ENCODE data around the gene MZF1.

The MZF1 gene

DNA sequence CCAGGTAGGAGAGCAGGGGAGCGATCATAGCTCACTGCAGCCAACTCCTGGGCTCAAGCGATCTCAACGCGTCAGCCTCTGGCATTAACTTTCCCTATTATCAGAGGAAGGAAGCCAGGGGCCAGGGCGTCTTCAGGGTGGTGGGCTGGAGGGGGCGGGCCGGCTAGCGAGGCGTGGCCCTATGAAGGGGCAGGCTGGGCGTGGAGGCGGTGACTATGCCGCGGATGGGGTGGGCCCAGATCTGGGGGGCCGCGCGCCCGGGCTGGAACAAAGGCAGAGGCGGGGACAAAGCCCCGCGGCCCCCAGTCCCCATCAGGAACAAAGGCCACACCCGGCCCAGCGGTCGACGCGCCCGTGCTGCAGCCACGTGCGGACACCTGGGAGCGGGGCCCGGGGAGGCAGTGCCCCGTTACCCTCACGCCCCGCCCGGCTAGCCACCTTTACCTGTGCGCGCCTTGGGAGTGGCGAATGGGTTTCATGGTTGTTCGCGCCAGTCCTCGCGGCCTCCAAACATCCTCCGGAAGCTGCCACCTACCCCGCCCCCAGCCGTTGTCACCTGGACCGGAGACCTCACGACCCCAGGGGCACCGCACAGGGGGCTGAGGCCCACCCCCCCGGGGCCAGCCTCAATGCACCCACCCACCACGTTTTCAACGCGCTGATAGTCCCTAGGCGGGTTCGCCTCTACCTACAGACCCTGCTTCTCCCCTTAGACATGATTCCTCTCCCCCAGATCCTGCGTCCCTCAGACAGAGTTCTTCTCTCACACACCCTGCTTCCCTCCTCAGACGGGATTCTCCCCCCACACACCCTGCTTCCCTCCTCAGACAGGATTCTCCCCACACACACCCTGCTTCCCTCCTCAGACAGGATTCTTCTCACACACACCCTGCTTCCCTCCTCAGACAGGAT lies 34.6 kb downstream of the MZF1 start:
- DNase-seq: no peak

DNA sequence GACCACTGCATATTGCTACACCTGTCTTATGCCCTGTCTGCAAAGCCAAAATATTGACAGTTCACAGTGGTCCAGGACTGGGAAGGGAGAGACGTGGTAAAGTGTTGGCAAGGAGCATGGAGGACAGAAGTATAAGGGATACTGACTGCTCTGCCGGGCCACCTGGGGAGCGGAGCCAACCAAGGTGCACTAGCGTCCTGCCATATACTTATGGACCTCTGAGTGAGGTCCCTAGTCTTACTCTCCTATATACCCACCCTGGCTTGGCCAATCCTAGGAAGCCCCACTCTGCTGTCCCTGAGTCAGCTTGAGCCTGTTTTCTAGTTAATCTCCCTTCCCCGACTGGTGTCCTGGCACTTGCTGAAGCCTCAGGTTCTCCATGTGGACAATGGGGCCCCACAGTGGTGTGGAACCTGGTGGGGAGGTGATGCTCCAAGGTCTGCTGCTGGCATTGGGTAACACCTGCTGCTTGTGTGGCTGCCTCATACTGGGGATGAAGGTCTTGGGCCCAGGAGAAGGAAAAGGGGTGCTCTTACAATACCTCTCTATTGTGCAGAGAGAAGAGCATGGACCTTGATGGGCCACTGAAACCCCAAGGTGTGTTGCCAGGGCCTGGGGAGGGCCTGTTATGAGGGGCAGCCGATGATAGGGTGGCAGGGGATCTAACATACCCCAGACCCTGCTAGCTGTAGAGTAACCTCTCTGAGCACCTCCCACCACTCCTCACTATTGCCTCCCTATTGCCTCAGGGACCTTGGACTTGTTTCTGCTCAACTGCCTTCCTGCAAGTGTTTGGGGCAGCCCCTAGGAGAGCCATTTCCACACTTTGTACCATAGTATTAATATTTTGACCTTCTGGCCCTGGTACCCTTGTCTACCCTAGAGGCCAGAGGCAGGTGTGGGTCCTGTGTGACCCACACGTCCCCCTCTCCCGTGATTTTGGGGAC lies 36.0 kb downstream of the MZF1 start:
- DNase-seq: no peak

DNA sequence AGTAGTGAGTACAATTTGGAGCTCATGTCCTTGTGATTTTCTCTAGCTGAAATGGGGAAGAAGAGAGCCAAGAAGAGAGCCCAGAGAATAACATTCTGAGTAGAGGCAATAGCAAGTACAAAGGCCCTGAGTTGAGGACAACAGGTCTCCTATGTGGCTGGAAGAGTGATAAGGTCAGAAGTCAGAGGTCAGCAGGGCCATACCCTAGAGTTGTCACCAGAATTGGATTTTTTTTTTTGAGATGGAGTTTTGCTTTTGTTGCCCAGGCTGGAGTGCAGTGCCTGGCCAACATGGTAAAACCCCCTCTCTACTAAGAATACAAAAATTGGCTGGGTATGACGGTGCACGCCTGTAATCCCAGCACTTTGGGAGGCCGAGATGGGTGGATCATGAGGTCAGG lies 37.3 kb downstream of the MZF1 start:
- DNase-seq: no peak

DNA sequence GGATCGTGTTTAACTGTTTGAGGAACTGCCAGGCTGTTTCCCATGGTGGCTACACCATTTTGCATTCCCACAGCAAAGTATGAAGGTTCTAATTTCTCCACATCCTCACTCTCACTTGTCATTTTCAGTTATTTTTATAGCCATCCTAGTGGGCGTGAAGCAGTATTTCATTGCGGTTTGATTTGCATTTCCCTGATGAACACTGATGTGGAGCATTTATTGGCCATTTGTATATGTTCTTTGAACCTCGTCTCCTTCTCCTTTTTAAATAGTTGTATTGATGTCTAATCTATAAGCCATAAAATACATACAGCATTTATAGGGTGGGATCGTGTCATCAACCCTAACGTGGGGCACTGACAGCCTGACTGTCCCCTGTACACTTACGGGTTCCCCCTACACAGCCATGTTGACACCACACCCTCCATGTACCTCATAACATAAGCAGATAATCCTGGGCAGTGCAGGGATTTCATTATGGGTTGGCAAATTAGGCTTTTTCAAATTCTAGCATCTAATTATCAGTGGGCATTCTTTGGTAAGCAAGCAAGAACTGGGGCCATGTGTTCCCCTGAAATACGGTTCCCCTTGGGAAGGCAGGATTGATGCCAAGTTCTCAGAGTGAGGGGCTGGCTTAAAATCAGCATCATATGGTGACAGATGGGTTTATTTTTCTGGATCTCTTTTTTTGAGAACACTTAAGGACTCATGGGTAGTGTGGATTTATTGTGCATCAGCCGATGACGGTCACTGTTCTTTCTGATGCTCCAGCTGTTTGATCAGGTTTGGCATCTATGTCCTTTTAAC lies 41.9 kb downstream of the MZF1 start:
- DNase-seq: no peak

DNA sequence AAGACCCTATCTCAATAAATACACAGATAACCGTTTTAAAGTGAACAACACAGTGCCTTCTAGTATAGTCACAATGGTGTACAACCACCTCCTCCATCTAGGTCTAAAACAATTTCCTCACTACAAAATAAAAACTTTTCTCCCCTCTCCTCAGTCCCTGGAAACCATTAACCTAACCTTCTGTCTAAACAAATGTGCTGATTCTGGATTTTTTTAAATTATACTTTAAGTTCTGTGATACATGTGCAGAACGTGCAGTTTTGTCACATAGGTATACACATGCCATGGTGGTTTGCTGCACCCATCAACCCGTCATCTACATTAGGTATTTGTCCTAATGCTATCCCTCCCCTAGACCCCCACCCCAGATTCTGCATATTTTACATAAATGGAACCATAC lies 43.7 kb downstream of the MZF1 start:
- DNase-seq: no peak

DNA sequence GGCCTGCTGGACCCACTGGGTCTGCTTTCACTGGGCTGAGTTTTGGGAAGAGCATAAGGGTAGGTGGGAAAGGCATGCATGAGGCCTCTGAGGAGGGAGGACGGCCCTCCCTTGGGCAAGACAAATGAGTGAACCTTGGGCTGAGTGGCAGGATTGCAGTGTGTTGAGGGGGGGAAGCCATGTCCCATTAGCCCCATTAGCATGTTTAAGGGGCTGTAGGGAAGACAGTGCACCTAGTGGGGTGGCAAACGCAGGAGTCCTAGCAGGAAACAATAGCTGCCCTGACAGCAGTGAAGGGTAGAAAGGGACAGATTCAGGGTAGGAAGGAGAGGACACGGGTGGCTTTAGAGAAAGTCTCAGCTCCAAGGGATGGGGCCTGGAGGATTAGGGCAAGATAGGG lies 50.4 kb downstream of the MZF1 start:
- no peak for DNase-seq

DNA sequence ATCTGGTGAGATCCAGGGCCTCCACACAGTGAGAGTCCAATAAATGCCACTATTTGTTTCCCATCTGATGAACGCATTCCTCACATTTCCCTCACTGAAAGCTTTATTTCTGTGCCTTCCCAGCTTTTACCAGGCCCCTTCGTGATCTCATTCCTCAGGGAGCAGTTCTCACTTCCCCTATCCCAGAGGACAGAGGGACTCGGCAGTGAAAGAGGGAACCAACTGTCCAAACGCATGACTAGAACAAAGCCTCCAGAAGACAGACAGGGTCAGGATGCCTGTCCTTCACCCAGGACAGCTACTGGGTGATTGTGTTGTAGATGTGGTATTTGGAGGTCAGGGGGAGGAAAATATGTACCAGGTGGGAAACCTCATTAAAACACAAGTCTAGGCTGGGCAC lies 51.5 kb downstream of the MZF1 start:
- no peak for DNase-seq

DNA sequence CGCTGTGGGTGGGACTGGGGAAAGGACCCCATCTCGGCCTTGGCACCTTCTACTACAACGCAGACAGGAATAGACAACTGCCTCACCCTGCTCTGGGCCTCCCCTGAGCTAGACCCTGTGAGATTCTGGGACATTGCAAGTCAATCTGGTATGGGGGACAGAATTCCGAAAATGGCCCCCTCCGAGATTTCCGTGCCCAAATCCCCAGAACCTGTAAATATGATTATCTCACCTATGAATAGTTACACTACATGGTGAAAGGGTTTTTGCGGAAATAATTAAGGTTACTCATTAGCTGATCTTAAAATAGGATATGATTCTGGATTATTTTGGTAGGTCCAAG lies 52.9 kb downstream of the MZF1 start:
- DNase-seq: no peak

DNA sequence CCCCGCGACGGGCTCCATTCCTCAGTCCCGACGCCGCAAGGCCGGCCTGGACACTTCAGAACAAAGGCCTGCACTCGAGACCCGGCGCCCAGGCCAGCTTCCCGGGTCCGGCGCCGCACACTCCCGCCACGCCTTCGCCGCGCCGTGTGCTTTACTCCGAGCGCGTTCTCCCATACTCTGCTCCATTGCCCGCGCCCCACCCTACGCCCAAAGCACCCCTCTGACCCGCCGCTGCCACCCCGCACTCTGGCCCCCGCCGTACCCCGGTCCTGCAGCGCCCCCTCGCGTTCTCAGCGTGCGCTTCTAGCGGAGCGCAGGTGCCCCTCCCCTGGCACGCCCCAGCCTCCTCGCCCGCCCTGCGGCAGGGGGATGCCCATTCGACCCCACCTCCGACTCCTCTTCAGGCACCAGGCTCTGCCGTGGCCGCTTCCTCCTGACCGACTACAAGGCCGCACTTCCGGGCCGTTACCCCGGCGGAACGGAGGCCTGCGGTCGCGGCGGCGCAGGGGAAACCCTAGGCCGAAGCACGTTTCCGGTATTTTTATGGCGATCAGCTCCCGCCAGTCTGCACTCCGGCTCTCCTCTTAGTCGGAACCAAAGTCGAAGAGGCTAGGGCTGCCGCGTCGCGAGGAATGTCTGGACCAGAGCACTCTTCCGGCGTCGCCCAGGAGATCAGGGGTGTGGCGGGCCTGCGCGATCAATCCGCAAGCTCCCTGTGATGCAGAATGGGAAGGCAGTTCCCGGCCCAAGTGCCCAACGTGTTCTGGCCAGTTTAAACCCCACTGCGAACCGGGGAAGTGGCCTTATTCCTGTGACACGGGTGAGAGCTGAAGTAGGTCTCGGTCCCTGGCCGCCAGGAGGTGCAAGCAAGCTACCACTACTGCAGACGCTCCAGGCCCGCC lies 53.5 kb downstream of the MZF1 start, which contains the start of gene ZBTB45:
Gene ZBTB45, minus strand, starts transcription at position 456 of the 902 bp plus-strand sequence. CDS start 2,137 bp downstream, outside the sequence.
- peak; percentile 95 for DNase-seq

DNA sequence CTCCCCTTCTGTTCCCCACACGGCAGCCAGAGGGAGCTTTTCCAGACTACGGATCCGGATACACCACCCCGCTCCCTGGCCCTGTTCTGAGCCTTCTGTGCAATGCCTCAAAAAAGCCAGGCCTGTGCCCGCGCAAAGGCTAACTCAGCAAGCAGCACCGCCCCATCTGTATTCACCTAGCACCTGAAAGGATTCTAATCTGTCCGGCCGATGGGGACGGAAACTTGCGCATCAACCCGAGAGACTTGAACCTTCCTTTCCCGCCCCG lies 54.1 kb downstream of the MZF1 start:
- peak; percentile 30 for DNase-seq

DNA sequence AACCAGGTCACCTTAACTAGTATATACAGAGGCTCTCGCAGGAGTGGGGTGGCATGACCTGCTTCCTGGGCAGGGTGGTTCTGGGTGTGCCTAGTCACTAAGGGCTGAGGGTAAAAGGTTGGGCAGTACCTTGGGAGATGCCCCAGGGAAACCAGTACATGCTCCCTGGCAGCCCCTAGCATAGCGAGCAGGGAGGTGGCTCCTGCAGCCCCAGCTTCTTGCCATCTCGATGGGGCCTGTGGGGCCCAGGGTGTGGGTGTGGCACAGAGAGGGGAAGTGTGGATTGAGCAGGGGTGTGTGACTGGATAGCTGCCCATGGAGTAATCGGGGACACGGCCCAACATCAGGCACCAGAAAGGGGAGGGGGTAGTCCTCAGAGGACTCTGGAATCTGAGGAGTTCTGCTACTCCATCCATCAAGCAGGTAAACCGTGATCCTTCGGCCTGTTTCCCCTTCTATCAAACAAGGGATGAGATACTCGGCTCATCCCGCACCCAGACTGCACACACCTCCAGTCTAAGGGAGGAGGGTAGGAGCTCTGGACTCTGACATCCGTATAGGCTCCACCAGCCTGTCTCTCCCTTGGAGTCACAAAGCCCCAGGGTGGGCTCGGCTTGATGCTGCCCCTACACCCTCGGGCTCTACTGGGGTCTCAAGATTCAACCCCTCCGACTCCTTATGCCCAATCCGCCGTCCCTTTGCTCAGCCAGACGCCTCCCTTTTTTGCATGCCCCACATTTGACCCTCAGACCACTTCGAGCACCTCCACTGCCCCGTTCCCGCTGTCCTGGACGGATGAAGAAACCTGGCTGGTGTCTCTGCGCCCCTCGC lies 54.7 kb downstream of the MZF1 start:
- DNase-seq: no peak

DNA sequence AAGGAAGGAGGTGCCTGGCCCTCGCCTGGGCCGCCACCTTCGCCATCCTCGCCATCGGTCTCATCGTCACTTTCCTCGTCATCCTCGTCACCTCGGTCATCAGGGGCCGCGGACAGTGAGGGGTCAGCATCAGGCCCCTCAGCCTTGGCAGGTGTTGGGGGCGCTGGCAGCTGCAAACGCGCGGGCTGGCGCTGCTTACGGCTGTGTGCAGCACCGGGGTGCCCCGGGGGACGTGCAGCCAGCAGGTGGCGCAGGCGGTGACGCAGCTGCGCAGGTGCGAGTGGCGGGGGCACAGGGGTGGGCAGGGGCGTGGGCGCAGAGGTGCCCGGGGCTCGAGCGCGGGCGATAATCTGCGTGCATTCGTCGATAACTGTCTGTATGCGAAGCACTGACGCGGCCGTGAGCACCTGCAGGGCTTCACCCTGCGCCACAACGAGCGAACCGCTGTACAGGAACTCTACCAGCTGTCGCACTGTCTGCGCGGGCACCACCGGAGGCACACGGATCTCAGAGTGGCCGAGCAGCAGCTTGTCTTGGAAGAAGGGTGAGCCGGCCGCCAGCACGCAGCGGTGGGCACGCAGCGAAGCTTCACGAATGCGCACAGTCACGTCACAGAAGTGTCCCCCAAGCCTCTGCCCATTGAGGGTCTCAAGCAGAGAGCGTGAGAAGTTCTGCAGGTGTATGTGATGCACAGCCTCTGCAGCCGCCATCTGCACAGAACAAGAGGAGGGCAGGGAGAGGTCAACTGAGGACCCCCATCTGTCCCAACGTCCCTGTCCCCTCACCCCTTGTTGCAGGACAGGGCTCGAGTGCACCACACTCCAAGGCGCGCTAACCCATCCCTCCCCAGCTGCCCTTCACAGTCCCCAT lies 55.9 kb downstream of the MZF1 start:
- no peak for DNase-seq

DNA sequence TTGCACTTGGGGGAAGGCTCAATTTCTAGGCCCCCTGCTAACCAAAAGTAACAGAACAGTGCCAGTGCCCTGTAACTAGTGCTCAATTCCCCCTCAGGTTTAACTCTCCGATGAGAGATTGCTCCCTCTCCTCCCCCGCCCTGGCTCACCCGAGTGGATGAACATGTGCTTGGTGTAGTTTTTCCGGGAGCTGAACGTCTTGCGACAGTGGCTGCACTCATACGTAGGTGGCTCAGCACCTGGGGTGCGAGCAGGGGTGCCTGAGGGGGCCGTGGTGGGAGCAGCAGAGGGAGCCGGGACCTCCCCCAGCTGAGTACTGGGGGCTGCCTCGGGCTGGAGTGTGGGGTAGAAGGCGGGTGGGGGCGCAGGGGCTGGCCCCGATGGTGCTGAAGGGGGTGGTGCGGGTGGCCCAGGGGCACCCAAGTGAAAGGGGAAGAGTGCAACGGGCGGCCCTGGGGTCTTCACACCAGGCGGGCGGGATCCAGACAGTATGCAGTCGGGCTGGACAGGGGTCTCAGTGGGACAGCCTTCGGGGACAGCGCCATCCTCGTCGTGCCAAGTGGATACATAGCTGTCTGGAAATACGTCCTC lies 56.8 kb downstream of the MZF1 start:
- DNase-seq: no peak

DNA sequence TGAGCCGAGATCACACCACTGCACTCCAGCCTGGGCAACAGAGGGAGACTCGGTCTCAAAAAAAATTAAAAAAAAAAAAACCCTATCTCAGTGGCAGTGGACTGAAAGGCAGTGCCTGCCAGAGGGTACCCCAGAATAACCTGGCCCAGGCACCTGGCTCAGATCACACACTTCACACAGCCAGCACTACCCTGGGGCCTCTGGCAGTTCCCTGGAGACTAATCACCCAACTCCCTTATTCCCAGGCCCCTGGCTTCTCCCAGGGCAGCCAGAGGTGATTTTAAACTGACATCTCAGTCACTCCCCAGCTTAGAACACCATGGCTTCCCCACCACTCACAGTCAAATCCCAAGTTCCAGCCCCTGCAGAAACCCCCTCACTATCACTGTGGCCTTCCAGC lies 57.9 kb downstream of the MZF1 start:
- no peak for DNase-seq

DNA sequence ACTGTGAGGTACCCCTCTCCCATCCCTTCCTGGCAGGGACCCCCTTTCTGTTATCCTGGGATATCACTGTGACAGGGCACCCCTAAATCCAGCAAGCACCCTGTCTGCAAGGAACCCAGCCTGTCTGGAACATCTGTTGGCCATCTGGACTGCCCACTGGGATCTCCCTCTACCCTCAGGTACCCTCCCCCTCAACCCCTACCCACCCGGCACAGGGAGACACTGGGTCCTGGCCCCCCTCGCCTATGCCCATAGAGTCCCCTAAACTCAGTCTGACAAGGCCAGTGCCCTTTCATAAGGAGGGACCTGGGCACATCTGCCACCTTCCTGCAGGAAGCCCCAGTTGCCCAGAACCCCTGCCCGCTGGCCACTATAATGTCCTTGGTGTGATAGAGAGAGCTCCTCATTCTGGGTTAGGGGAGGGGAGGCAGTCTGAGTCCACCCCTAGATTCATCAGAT lies 58.5 kb downstream of the MZF1 start:
- no peak for DNase-seq

DNA sequence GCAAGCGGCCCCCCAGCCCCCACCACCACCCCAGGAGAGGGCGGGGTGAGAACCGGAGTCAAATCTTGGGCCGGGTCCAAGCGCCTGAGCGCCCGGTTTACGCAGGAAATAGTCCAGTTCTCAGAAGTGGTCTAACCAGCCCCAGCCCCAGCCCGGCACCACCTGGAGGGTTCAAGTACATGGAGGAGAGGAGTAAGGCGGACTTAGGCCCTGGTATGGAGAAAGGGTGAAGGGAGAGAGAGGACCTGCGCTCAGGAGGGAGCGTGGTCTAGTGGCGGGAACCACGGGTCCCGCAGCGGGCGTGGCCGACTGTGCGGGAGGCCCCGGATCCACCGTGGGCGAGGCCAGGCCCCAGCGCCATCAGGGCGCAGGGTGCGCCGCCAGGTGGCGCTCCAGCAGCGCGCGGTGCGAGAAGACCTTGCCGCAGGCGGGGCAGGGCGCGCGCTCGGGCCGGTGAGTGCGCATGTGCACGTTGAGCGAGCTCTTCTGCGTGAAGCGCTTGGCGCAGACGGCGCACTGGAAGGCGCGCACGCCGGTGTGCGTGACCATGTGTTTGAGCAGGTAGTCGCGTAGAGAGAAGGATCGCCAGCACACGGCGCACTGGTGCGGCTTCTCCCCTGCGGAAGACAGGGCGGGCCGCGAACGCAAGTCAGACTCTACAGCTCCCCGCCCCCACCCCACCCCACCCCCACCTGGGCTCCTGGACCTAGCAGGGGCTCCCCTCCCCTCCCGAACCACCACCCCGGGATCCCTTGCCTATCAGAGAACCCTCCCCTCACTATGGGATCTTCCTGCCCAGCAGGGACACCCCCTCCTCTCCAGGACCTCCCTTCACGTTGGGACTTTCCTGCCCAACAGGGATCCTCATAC lies 59.2 kb downstream of the MZF1 start:
- peak; percentile 84 for DNase-seq

DNA sequence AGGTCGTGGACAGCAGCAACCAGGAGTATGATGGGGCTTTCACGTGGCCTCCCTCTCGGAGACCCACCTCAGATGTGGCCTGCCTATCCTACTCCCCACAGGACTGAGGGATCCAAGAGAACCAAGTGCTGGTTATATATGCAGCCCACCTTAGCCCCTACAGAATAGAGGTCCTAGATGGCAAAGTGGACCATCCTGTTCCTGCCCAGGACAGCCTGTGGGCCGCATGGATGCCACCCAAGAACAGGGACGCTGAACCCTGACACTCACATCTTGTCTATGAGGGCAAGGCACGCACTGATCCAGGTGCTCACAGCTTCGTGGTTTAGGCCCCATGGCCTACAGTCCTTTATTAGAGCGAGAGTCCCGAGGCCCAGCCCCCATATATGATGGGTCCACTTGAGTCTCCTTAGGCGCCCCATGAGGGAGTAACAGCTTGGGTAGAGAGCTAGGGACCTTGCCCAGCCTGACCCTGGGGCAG lies 59.9 kb downstream of the MZF1 start:
- DNase-seq: no peak
